Measurements from ENCODE around the gene HLA-F.

DNA sequence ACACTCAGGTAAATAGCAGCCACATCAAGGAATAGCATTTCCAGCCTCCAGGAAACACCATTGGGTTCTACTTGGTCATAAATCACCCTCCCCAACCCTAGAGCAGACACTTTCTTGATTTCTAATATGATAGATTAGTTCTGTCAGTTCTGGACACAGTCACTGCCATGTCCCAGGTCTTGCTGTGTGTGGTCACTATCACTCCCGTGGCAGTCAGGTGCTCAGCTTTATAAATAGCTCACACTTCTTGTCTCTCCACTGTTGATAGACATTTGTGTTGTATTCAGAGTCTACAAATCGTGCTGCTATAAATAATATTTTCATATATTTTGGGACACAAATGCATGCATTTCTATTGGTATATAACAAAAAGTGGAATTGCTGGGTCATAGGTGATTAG lies 13.3 kb downstream of the HLA-F start:
- TF ChIP-seq, protein P1, sequence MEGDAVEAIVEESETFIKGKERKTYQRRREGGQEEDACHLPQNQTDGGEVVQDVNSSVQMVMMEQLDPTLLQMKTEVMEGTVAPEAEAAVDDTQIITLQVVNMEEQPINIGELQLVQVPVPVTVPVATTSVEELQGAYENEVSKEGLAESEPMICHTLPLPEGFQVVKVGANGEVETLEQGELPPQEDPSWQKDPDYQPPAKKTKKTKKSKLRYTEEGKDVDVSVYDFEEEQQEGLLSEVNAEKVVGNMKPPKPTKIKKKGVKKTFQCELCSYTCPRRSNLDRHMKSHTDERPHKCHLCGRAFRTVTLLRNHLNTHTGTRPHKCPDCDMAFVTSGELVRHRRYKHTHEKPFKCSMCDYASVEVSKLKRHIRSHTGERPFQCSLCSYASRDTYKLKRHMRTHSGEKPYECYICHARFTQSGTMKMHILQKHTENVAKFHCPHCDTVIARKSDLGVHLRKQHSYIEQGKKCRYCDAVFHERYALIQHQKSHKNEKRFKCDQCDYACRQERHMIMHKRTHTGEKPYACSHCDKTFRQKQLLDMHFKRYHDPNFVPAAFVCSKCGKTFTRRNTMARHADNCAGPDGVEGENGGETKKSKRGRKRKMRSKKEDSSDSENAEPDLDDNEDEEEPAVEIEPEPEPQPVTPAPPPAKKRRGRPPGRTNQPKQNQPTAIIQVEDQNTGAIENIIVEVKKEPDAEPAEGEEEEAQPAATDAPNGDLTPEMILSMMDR (IDR thresholded peaks at IDR 0.05; ENCODE audit: low read length) = no peak
- TF ChIP-seq EZH2 (optimal IDR thresholded peaks at IDR 0.05; ENCODE audit: low read depth, low read length) = no peak
- no peak for TF ChIP-seq EZH2phosphoT487 (IDR thresholded peaks at IDR 0.05; ENCODE audit: low read length)
